GM21447 (cell line): ENCODE results near the gene IGF2BP2.
"Not testable (repeated sequence)": the region's sequence is repeated elsewhere in the genome, so short reads cannot be mapped to it uniquely, and the experiment has no call there.

Experiments used
- ATAC-seq: cut with Tn5 transposase; IDR thresholded peaks from one replicate; pipeline ENCODE4 v1.9.1; 2021; ENCODE audit not compliant: unreplicated experiment

Gene IGF2BP2

GRCh38 chr3:185838417-185838989 is 13.7 kb upstream of the IGF2BP2 start:
- not testable (repeated sequence) for ATAC-seq

GRCh38 chr3:185837414-185837813 is 12.6 kb upstream of the IGF2BP2 start:
- ATAC-seq = no peak

GRCh38 chr3:185831990-185832389 is 7.1 kb upstream of the IGF2BP2 start:
- ATAC-seq = no peak

GRCh38 chr3:185831195-185831594 is 6.4 kb upstream of the IGF2BP2 start:
- no peak for ATAC-seq

GRCh38 chr3:185830018-185830797 is 5.4 kb upstream of the IGF2BP2 start:
- ATAC-seq = no peak

- ATAC-seq = no peak
These were observed 3.9 kb upstream of the IGF2BP2 start for GRCh38 chr3:185828755-185829154.

GRCh38 chr3:185827595-185828344 is 2.9 kb upstream of the IGF2BP2 start:
- ATAC-seq = no peak

GRCh38 chr3:185825639-185826481 is 1.0 kb upstream of the IGF2BP2 start:
- ATAC-seq = peak; percentile 38

GRCh38 chr3:185824051-185825005 is 514 bp downstream of the IGF2BP2 start:
- ATAC-seq = peak; percentile 32

- ATAC-seq = no peak
These were observed 1.5 kb downstream of the IGF2BP2 start for GRCh38 chr3:185823078-185824044.

- ATAC-seq = no peak
These were observed 2.4 kb downstream of the IGF2BP2 start for GRCh38 chr3:185822221-185823000.

GRCh38 chr3:185820973-185821758 is 3.7 kb downstream of the IGF2BP2 start:
- no peak for ATAC-seq

- no peak for ATAC-seq
These were observed 6.5 kb downstream of the IGF2BP2 start for GRCh38 chr3:185818267-185818875.

- ATAC-seq = no peak
These were observed 9.2 kb downstream of the IGF2BP2 start for GRCh38 chr3:185815391-185816282.

GRCh38 chr3:185813691-185814215 is 11.1 kb downstream of the IGF2BP2 start:
- ATAC-seq = no peak

GRCh38 chr3:185813205-185813604 is 11.6 kb downstream of the IGF2BP2 start:
- ATAC-seq = no peak
